SK-N-SH treated with all-trans-retinoic acid at 6 μM for 48 hours (cell line): ENCODE data around the gene FRG2B.

Experiments
- ESRRG ChIP-seq: fragments of 250-450 bp; sonication (Bioruptor Pico); IDR thresholded peaks from 2 replicates; pipeline ENCODE4 v1.6.1; 2021; ENCODE audit warnings: mild to moderate bottlenecking
- ISL1 ChIP-seq: fragments of 250-450 bp; sonication (Bioruptor Pico); IDR thresholded peaks from 2 replicates; pipeline ENCODE4 v2.1.2; 2022; ENCODE audit warnings: mild to moderate bottlenecking, moderate library complexity
- RARB ChIP-seq: fragments of 250-450 bp; sonication (Bioruptor Pico); IDR thresholded peaks from 2 replicates; pipeline ENCODE4 v1.8.0; 2021; ENCODE audit warnings: mild to moderate bottlenecking, moderate library complexity
- TF ChIP-seq, protein P1 (sequence below): fragments of 250-450 bp; sonication (Bioruptor Pico); IDR thresholded peaks from 2 replicates; pipeline ENCODE4 v1.5.1; 2020; ENCODE audit warnings: low read depth, mild to moderate bottlenecking, moderate library complexity
- TF ChIP-seq, protein P2 (sequence below): fragments of 250-450 bp; sonication (Bioruptor Pico); IDR thresholded peaks from 2 replicates; pipeline ENCODE4 v1.5.1; 2021; ENCODE audit warnings: mild to moderate bottlenecking, moderate library complexity
- TF ChIP-seq, protein P3 (sequence below): fragments of 250-450 bp; sonication (Bioruptor Pico); IDR thresholded peaks from 2 replicates; pipeline ENCODE4 v1.8.0; 2020; ENCODE audit warnings: mild to moderate bottlenecking, moderate library complexity, borderline replicate concordance

DNA sequence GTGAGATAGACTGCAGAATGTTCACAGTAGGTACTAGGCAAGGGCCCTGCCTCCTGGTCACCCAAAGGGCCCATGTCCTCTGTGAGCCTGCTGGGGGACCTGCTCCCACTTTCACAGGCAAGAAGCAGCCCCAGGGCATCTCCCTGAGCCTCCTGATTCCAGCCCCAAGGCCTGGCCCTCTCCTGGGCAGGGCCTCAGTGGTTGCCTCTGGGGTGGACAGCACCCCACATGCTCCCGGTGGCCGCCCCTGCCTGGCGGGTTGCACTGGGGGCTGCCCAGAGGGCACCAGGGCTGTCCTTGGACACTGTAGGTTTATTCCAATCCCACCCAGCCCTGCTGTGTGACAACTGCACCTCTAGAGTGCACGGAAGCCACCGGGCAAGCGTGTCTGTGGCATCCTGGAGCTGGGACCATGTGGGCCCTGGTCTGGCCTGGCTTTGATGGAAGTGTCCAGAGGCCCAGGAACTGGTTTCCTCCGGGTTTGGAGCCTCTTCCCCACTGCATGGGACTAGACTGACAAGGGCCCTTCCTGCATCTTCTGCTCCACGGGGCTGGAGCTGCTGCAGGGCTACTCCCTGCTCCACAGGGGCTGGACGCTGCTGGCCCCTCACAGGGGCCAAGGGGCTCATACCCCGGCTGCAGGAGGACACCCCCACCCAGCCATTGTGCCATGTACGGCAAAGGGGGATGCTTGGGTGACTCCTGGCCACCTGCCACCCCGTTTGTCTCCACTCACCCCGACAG, 36.2 kb downstream of the FRG2B start:
- TF ChIP-seq, protein P1, sequence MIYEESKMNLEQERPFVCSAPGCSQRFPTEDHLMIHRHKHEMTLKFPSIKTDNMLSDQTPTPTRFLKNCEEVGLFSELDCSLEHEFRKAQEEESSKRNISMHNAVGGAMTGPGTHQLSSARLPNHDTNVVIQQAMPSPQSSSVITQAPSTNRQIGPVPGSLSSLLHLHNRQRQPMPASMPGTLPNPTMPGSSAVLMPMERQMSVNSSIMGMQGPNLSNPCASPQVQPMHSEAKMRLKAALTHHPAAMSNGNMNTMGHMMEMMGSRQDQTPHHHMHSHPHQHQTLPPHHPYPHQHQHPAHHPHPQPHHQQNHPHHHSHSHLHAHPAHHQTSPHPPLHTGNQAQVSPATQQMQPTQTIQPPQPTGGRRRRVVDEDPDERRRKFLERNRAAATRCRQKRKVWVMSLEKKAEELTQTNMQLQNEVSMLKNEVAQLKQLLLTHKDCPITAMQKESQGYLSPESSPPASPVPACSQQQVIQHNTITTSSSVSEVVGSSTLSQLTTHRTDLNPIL (CRISPR knock-in tag) = no peak
- TF ChIP-seq RARB (CRISPR knock-in tag) (no peak), ISL1 (no peak), ESRRG (CRISPR knock-in tag) (no peak)
- TF ChIP-seq, protein P2, sequence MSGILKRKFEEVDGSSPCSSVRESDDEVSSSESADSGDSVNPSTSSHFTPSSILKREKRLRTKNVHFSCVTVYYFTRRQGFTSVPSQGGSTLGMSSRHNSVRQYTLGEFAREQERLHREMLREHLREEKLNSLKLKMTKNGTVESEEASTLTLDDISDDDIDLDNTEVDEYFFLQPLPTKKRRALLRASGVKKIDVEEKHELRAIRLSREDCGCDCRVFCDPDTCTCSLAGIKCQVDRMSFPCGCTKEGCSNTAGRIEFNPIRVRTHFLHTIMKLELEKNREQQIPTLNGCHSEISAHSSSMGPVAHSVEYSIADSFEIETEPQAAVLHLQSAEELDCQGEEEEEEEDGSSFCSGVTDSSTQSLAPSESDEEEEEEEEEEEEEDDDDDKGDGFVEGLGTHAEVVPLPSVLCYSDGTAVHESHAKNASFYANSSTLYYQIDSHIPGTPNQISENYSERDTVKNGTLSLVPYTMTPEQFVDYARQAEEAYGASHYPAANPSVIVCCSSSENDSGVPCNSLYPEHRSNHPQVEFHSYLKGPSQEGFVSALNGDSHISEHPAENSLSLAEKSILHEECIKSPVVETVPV (CRISPR knock-in tag) = no peak
- TF ChIP-seq, protein P3, sequence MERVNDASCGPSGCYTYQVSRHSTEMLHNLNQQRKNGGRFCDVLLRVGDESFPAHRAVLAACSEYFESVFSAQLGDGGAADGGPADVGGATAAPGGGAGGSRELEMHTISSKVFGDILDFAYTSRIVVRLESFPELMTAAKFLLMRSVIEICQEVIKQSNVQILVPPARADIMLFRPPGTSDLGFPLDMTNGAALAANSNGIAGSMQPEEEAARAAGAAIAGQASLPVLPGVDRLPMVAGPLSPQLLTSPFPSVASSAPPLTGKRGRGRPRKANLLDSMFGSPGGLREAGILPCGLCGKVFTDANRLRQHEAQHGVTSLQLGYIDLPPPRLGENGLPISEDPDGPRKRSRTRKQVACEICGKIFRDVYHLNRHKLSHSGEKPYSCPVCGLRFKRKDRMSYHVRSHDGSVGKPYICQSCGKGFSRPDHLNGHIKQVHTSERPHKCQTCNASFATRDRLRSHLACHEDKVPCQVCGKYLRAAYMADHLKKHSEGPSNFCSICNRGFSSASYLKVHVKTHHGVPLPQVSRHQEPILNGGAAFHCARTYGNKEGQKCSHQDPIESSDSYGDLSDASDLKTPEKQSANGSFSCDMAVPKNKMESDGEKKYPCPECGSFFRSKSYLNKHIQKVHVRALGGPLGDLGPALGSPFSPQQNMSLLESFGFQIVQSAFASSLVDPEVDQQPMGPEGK (CRISPR knock-in tag) = no peak
